Stimulated activated CD8-positive, alpha-beta memory T cell treated with anti-CD3 and anti-CD28 coated beads, Interleukin-15, amount 100 ng/mL, for 4 hours (primary cell): ENCODE data around the gene ZNF581.
A peak's percentile ranks its signal among the peaks of the same experiment; 100 is the strongest.

Experiments
- DNase-seq, 2 donors: peaks; one replicate each; pipeline ENCODE4 v3.0.0-alpha.2; 2020; ENCODE audit warnings: low read depth in 2 of 2

ZNF581 gene

GRCh38 chr19:55666343-55667005, 23.0 kb downstream of the ZNF581 start:
- no peak for DNase-seq

GRCh38 chr19:55667006-55667381, 23.5 kb downstream of the ZNF581 start:
- no peak for DNase-seq

- no peak for DNase-seq
These were observed 24.1 kb downstream of the ZNF581 start for GRCh38 chr19:55667511-55667910.

- DNase-seq, result no peak
These were observed 24.5 kb downstream of the ZNF581 start for GRCh38 chr19:55667958-55668357.

- DNase-seq, result no peak
These were observed 25.3 kb downstream of the ZNF581 start for GRCh38 chr19:55668603-55669348.

- no peak for DNase-seq
These were observed 26.2 kb downstream of the ZNF581 start for GRCh38 chr19:55669418-55670279.

GRCh38 chr19:55670280-55671053, 27.0 kb downstream of the ZNF581 start:
- no peak for DNase-seq

GRCh38 chr19:55671054-55671378, 27.6 kb downstream of the ZNF581 start:
- no peak for DNase-seq

GRCh38 chr19:55672418-55672817, 29.0 kb downstream of the ZNF581 start:
- DNase-seq, result no peak

GRCh38 chr19:55673465-55673864, 30.0 kb downstream of the ZNF581 start:
- DNase-seq, result no peak

- no peak for DNase-seq
These were observed 30.4 kb downstream of the ZNF581 start for GRCh38 chr19:55673889-55674288.

- no peak for DNase-seq
These were observed 31.0 kb downstream of the ZNF581 start for GRCh38 chr19:55674459-55674840.

- DNase-seq, result peak; percentile 94 to 95
These were observed 31.6 kb downstream of the ZNF581 start, which contains the start of gene EPN1 for GRCh38 chr19:55674841-55675660. Gene EPN1 (plus strand): TSS chr19:55675226. CDS start chr19:55678628, 3,402 bp downstream.

GRCh38 chr19:55675661-55676354, 32.4 kb downstream of the ZNF581 start:
- no peak for DNase-seq

GRCh38 chr19:55676383-55676782, 32.9 kb downstream of the ZNF581 start:
- no peak for DNase-seq

GRCh38 chr19:55676889-55677505, 33.5 kb downstream of the ZNF581 start:
- DNase-seq, result no peak

GRCh38 chr19:55677572-55678028, 34.2 kb downstream of the ZNF581 start:
- no peak for DNase-seq

- no peak for DNase-seq
These were observed 34.7 kb downstream of the ZNF581 start for GRCh38 chr19:55678121-55678671.
